SKM-1 treated with dmso at 0.1 percent for 144 hours (cell line): ENCODE measurements around the gene BAIAP2.

Experiments used
- DNase-seq: peaks from one replicate; lab custom pipeline; 2025; ENCODE audit not compliant: unreplicated experiment; lab: John Stamatoyannopoulos, UW

Gene BAIAP2

GRCh38 chr17:81121841-81122733 is 87.1 kb downstream of the BAIAP2 start:
- no peak for DNase-seq

DNA sequence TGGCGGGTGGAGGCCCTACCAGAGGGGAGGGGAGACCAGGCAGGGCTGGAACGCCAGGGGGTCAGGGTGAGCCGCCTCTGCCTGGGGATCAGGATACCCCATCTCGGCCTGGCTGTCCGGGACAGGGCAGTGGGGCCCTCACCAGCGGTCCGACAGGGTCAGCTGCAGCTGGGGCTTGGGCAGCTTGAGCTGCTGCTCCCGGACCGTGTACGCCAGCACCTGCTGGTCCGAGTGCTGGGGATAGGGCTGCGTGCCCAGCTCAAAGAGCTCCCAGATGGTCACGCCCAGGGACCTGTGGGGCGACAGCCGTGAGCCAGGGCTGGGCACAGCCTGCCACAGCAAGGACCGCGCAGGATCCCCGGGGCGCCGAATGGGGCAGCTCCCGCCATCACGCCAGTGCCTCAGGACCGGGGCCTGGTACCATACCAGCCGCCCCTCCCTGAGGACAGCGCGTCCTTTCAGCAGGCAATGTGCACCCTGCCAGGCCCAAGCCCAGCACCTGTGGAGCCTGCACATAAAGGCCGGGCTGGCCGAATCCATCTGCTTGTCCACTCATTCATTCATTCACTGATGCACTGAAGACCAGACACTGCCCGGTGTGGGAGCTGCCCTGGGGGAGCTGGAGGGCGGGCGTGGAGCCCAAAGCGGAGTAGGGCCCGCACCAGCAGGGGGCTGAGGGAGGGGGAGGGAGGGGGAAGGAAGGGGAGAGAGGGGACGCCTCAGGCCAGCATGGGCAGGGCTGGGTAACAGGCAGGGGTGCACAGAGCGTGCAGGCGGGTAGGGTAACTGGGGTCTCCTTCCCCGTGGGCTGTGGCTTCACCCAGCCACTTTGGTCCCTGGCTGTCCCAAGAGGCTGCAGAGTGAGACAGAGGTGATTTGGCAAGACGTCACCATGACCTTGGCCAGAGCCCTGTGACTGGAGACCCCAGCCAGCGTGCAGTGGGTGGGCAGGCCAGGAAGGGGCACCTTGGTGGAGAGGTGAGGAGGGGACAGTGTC is 88.4 kb downstream of the BAIAP2 start:
- no peak for DNase-seq

DNA sequence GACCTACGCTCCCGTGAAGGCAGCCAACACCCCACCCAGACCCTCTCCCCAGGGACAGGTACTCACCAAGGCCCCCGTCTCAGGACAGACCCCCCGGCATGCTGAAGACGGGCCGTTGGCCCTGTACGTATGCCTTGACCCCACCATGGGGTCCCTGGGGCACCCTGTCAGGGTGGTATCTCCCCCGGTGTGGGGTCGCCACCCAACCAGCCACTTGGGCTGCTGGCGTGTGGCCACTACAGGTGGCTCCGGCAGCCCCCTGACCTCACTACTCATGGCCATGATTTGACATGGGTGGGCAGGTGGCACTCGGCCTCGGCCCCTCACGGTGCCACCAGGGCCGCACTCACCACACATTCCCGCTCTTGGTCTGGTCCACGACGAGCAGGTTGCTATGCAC is 89.4 kb downstream of the BAIAP2 start:
- no peak for DNase-seq

DNA sequence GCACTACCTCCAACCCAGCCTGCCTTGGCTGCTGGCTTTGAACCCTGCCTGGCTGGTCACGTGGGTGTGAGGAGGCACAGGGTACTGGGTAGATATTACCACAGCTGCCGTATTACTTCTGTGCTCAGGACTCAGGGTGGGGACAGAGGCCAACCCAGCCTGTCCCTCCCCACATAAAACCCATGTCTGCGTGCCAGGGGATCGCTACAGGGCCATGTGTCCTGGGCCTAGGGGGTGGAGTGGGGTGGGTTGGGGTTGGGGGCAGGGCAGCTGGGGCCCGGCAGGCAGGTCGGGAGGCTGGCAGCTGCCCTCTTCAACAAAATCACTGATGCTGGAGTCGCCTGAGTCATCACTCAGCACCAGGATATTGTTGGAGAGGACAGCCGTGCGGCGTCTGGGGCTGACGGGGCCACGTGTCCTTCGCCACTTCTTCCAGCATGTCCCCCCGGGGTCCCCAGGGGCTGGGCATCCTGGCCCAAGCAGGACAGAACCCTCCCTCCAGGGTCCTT is 90.7 kb downstream of the BAIAP2 start:
- no peak for DNase-seq

- DNase-seq, result no peak
These were observed 91.6 kb downstream of the BAIAP2 start for GRCh38 chr17:81126281-81127132.

DNA sequence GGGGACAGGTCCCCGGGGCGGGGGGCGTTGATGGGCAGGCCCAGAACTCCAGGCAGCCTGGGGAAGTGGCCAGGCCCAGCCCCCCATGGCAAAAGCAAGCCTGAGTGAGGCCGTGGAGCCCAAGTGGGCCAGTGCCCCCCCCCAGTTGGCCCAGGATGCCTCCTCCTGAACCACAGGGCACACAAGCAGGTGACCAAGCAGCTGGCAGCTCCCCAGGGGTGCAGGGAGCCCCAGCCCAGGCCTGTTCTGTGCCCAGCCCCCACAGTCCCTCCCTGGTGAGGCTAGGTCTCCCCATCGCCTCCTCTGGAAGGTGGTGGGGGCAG is 92.1 kb downstream of the BAIAP2 start:
- no peak for DNase-seq

DNA sequence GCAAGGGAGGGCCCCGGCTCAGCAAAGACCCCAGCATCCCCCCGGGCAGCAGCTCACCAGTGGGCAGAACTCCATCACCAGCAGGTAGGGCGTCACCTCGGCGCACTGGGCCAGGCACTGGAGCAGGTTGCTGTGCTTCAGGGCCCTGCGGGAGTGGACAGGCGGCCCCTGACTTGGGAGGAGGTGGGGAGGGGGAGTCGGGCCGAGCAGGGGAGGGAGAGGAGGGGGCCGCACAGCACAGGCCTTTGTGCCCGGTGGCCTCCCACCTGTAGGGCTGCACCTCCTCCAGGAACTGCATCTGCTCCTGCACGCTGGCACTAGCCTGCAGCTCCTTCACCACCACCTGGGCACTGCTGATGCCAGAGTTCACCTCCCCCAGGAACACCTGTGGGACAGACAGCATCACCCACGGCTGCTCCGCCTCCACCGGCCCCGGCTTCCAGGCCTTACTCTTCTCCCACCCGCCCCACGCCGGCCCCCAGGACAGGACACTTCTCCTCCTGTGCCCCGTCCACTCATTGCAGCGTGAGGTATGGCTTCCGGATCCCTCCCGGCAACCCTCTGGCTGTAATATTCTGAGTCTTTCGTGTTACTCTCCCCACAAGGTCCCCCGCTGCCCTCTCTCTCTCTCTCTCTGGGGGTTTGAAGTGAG is 92.7 kb downstream of the BAIAP2 start:
- DNase-seq, result no peak

DNA sequence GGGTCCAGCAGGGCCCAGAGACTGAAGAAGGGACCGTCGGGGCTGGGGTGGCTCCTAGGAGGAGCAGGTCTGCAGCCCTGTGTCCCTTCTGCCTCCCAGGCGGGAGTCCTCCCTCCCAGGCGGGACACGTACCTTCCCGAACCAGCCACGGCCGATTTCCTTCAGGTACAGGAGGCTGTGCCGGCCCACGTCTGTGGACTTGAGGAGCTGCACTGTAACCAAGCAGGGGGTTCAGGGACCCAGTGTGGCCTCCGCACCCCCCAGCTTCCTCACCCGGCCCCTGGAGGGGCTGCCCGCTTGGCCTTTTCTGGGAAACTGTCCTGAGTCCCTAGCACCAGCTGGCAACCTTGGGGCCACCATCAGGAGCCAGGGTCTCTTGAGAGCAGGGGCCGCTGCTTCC is 93.4 kb downstream of the BAIAP2 start:
- no peak for DNase-seq

DNA sequence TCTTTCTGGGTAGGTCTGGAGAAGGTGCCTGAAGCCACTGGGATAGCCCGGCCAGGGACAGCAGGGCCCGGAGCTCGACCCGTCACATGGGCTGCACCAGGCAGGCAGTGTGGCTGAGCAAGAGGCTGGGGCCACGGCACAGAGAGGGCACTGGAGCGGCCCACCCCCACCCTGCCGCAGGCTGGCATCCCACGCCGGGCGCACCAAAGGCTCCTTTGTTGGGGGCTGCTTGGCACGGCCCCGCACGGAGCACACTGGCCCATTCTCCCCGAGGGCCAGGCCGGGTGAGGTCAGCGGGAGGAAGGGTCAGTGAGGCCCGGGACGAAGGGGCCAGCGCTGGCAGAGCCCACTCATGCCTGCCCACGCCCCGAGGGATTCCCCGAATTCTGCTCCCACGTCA is 93.8 kb downstream of the BAIAP2 start:
- no peak for DNase-seq

- no peak for DNase-seq
These were observed 94.3 kb downstream of the BAIAP2 start for GRCh38 chr17:81129289-81129688.

DNA sequence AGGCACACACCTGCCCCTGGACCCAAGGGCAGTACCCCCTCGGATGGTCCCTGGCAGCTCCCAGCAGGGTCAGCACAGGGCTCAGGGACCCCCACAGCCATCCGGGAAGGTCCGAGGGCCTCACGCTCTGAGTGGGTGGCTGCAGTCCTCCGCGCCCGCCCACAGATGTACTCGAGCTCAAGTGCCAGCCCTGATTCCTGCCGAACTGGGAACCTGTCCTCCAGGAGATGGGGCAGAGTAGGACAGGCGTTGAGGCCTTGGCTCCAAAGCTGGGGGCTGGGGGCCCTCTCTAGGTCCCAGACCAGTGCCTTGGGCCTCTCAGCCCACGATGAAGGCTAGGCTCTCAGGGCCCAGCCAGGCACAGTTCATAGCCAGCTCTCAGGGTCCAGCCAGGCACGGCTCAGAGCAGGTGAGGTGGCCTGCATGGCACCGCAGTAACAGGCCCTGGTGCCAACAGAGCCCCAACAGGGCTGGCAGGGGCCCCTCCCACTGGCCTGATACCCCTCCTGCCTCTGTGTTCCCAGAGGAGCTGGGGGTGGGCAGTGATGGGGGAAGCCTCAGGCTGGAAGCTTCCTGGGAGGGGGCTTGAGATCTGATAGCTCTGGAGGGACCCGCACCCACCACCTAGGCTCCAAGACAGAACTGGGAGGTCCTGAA is 94.9 kb downstream of the BAIAP2 start:
- DNase-seq, result no peak

- DNase-seq, result no peak
These were observed 95.7 kb downstream of the BAIAP2 start for GRCh38 chr17:81130385-81131361.

GRCh38 chr17:81131486-81132196 is 96.7 kb downstream of the BAIAP2 start:
- no peak for DNase-seq

GRCh38 chr17:81132197-81132540 is 97.2 kb downstream of the BAIAP2 start:
- no peak for DNase-seq

GRCh38 chr17:81132770-81133723 is 98.1 kb downstream of the BAIAP2 start:
- DNase-seq, result no peak

GRCh38 chr17:81134064-81134781 is 99.3 kb downstream of the BAIAP2 start:
- DNase-seq, result no peak
